ENCODE results near the gene RNF39. TPM values are rescaled to one million over a fixed set of nuclear protein-coding genes. Genes with fewer than 3 reads are reported as not detected.

The RNF39 gene
- total and polyA plus RNA-seq, 10 of the 15 experiments (the other 5 are each of a cell fraction or from before 2014, with no cell fraction given) = 0.04 to 0.11 TPM; not detected in 8

DNA sequence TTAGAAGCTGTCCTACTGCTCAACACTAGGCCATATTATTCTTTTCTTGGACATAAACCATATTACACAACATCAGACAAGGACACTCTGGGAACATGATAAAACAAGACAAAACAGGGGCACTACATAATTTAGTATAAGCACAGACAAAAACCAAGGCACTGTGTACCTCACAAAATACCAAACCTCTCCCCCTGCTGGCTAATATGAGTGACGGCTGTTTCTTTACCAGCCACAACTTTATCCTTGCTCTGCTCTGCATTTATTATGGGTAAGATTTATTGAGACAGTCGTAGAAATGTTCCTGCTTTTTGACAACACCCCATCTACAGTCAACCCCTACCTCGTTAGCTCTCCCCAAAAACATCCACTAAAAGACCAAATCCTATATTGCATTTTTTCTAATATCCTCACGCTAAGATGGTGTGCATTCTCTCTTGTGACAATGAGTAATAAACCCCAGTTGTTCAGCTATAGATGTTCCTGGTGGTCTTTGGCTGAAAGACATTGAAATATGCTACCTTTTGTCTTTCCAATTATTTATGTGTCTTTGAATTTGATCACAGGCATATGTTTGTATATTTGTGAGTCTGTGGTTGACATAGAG, 38.3 kb downstream of the RNF39 start:
- POLR2A ChIA-PET = interaction anchor here (0.6 kb wide), 1 partner anchor 108 kb away, joined by 4 read pairs; no protein-coding TSS in a partner anchor
- Histone ChIP-seq H3K4me1 (ENCODE audit: control insufficient read depth, insufficient read depth, low read length) (no peaks in the 10 kb centered on the region), H3K4me3 (no peak overlapping the region), H3K9me3 (replicated peaks; ENCODE audit: control insufficient read depth, insufficient read depth, low read length) (no peaks in the 10 kb centered on the region), H4K20me1 (ENCODE audit: control insufficient read depth, insufficient read depth) (no peaks in the 10 kb centered on the region), H3K4me2 (ENCODE audit: control insufficient read depth, insufficient read depth) (no peak overlapping the region), H3K9ac (ENCODE audit: control insufficient read depth, insufficient read depth, low read length) (no peak overlapping the region), H3K36me3 (ENCODE audit: control insufficient read depth in 2 of 2, insufficient read depth in 2 of 2, low read length in 1 of 2) (peaks cover 0 to 3% of the 10 kb centered on the region in 2 experiments; a peak in 1 of 4 replicates), H3K27me3 (replicated peaks in 1 of 2; ENCODE audit: control insufficient read depth in 2 of 2, insufficient read depth in 2 of 2, low read length in 1 of 2) (no peaks in the 10 kb centered on the region), H3K79me2 (ENCODE audit: control insufficient read depth, insufficient read depth, low read length) (no peaks in the 10 kb centered on the region), H2AFZ (ENCODE audit: control insufficient read depth, low read depth, low read length) (no peak overlapping the region), H3K27ac (ENCODE audit: control insufficient read depth, insufficient read depth) (no peak overlapping the region)
- RAD21 ChIA-PET (ENCODE audit: unreplicated experiment) = interaction anchor here (0.7 to 1.2 kb wide), 2 partner anchors 94 to 186 kb away, joined by 3 read pairs; no protein-coding TSS in a partner anchor
- BruUV-seq (replicated peaks) = no TSS peak
- ATAC-seq (peak; percentile 90), DNase-seq (ENCODE audit: low read depth, low spot score) (no peak), FAIRE-seq (no peak)
- intact Hi-C loops (cut with micrococcal nuclease; ENCODE audit: unreplicated experiment) (no loop called here), in situ Hi-C loops (cut with MboI) (no loop called here)
- WGBS (ENCODE audit: insufficient coverage, insufficient replicate concordance, low lambda C conversion rate, missing lambda C conversion rate) = 36% methylated on average over 4 of the region's 4 CpGs
- CTCF ChIA-PET = interaction anchor here (0.7 to 2.6 kb wide), 10 partner anchors 9 to 300 kb away, joined by 3 to 10 read pairs (median 4); partner anchors contain the start of gene POLR1H
- SMC1A ChIA-PET (ENCODE audit: uncharacterized antibody, unreplicated experiment) = interaction anchor here (0.7 to 3.0 kb wide), 5 partner anchors 13 to 29 kb away, joined by 3 to 11 read pairs (median 4); partner anchors contain the start of gene PPP1R11
- TF ChIP-seq MXI1 (IDR thresholded peaks at IDR 0.05; ENCODE audit: low read depth, low read length) (no peak), NR2F1 (conservative IDR thresholded peaks at IDR 0.05) (no peak), SKIL (IDR thresholded peaks at IDR 0.05; ENCODE audit: low read depth, poor library complexity, severe bottlenecking) (no peak), ASH2L (IDR thresholded peaks at IDR 0.05; ENCODE audit: borderline replicate concordance, low read depth) (no peak), HDGF (IDR thresholded peaks at IDR 0.05) (no peak), SMARCA5 (IDR thresholded peaks at IDR 0.05) (no peak), GATAD2B (conservative IDR thresholded peaks at IDR 0.05; ENCODE audit: low read depth) (no peak), SMC3 (IDR thresholded peaks at IDR 0.05; ENCODE audit: borderline replicate concordance, low read length) (peak; percentile 46; the same call in 1 of the 2 replicates), PKNOX1 (IDR thresholded peaks at IDR 0.05) (peak; percentile 77), NRF1 (conservative IDR thresholded peaks at IDR 0.05; ENCODE audit: low read depth, low read length) (no peak), MEF2A (IDR thresholded peaks at IDR 0.05; ENCODE audit: insufficient read depth, low read depth, low read length) (no peak)
- TF ChIP-seq, protein P1, sequence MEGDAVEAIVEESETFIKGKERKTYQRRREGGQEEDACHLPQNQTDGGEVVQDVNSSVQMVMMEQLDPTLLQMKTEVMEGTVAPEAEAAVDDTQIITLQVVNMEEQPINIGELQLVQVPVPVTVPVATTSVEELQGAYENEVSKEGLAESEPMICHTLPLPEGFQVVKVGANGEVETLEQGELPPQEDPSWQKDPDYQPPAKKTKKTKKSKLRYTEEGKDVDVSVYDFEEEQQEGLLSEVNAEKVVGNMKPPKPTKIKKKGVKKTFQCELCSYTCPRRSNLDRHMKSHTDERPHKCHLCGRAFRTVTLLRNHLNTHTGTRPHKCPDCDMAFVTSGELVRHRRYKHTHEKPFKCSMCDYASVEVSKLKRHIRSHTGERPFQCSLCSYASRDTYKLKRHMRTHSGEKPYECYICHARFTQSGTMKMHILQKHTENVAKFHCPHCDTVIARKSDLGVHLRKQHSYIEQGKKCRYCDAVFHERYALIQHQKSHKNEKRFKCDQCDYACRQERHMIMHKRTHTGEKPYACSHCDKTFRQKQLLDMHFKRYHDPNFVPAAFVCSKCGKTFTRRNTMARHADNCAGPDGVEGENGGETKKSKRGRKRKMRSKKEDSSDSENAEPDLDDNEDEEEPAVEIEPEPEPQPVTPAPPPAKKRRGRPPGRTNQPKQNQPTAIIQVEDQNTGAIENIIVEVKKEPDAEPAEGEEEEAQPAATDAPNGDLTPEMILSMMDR (IDR thresholded peaks at IDR 0.05 in 2 of 3, conservative IDR thresholded peaks at IDR 0.05 in 1 of 3; ENCODE audit: control insufficient read depth in 2 of 3, extremely low read depth in 1 of 3, insufficient read depth in 1 of 3, low read depth in 3 of 3, low read length in 3 of 3) = peak; percentile 47 to 64 (median 56); a peak in 5 of 6 replicates
- TF ChIP-seq, protein P2, sequence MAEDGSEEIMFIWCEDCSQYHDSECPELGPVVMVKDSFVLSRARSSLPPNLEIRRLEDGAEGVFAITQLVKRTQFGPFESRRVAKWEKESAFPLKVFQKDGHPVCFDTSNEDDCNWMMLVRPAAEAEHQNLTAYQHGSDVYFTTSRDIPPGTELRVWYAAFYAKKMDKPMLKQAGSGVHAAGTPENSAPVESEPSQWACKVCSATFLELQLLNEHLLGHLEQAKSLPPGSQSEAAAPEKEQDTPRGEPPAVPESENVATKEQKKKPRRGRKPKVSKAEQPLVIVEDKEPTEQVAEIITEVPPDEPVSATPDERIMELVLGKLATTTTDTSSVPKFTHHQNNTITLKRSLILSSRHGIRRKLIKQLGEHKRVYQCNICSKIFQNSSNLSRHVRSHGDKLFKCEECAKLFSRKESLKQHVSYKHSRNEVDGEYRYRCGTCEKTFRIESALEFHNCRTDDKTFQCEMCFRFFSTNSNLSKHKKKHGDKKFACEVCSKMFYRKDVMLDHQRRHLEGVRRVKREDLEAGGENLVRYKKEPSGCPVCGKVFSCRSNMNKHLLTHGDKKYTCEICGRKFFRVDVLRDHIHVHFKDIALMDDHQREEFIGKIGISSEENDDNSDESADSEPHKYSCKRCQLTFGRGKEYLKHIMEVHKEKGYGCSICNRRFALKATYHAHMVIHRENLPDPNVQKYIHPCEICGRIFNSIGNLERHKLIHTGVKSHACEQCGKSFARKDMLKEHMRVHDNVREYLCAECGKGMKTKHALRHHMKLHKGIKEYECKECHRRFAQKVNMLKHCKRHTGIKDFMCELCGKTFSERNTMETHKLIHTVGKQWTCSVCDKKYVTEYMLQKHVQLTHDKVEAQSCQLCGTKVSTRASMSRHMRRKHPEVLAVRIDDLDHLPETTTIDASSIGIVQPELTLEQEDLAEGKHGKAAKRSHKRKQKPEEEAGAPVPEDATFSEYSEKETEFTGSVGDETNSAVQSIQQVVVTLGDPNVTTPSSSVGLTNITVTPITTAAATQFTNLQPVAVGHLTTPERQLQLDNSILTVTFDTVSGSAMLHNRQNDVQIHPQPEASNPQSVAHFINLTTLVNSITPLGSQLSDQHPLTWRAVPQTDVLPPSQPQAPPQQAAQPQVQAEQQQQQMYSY (CRISPR knock-in tag; IDR thresholded peaks at IDR 0.05) = no peak
